NCI-H2029 (cell line): ENCODE measurements around the gene UBE2Q2.
A peak's percentile ranks its signal among the peaks of the same experiment; 100 is the strongest.
"Not testable (repeated sequence)": the region's sequence is repeated elsewhere in the genome, so short reads cannot be mapped to it uniquely, and the experiment has no call there.

ENCODE experiments used
- DNase-seq: peaks from one replicate; lab custom pipeline; 2025; lab: John Stamatoyannopoulos, UW

The UBE2Q2 gene

DNA sequence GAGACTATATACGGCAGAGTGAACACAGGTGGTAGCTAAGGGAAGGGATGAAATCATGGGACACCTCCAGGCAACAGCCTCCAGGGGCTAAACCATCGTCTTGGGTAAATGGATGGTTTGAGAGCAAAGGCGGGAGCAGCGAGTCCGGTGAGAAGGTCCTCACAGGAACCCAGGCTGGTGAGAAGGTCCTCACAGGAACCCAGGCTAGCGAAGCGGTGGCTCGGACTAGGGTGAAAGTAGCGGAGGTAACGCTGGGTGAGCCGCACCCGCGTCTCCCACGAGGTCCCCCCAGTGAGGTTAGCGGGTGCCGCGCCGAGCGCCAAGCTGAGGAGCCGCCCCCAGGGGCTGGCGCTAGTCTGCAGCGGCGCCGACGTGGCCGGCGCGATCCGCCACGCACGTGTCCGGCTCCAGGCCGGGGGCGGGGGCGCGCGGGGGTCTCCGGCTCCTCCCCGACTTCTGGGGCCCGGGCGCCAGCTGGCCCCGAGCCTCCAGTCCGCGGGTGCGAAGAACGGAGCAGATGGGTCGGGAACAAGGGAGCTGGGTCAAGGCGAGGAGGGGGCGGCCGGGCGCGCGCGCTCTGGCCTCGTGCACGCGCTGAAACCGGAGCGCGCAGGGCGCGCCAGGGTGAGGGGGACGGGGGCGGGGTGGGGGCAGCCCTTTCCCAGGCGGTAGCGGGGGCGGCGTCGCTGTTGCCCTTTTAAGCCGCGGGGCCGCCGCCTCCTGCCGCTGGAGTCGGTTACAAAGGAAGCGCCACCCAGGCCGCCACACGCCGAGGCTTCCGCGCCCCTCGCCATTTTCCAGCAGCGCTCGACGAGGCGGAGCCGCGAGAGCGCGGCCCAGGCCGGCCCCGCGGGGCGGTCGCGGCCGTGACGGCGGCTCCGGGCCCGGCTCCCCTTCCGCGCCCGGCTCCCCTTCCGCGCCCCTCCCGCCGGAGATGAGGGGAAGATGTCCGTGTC, at the start of gene UBE2Q2:
TSS of gene UBE2Q2 (plus strand) at position 726 of the 956 bp plus-strand sequence. CDS start at position 946, 220 bp downstream.
- peak; percentile 34 for DNase-seq

DNA sequence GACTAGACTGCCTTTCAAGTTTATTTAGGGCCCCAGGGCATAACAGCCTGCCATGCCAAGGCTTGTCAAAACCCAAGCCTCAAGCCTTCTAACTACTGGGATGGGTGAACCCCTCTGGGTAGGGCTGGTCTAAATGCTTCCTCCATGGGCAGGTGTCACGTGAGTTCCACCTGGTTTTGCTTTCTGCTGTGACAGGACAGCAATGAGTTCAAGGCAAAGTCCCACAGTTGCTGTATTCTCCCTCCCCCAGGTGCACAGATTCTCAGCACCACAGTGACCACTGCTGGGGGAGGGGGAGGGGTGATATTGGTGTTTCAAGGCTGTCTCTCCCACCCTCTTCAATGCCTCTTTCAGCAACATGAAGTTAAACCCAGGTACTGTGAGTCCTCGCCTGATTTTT, 46.9 kb upstream of the UBE2Q2 start:
- DNase-seq, result no peak

DNA sequence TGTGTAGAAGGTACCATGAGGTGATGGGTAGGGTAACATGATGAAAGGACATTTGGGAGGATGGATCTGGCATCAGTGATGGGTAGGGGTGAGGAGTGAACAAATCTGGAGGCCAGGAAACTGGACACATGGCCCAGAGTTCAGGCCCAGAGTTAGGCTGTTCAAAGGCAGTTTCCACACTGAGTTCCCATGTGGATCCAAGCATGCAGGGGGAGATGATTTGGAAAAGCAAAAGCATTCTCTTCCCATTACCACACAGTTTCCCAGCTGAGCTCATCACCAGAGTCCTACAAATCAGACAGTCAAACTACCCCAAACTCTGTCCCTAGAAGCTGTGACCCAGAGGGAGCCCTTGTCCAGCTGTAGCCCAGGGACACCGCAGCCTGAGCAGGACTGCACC, 46.1 kb upstream of the UBE2Q2 start:
- DNase-seq, result not testable (repeated sequence)

DNA sequence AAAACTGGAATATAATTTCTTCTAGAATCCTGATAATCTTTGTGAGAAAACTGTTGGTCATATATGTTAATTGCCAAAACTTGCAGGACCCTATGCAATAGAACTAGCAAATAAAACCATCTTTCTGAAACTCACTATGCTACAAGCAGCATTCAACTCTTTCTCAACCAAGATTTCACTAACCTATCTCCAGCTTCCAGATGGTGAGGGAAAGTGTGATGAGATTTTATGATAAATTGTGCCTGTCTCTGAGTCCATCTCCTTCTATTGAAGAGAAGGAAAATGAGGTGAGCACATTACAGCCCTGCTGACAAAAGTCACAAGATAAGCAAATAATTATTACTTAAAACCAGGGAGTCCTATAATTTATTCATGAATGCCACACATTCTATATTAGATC, 44.1 kb upstream of the UBE2Q2 start:
- no peak for DNase-seq

DNA sequence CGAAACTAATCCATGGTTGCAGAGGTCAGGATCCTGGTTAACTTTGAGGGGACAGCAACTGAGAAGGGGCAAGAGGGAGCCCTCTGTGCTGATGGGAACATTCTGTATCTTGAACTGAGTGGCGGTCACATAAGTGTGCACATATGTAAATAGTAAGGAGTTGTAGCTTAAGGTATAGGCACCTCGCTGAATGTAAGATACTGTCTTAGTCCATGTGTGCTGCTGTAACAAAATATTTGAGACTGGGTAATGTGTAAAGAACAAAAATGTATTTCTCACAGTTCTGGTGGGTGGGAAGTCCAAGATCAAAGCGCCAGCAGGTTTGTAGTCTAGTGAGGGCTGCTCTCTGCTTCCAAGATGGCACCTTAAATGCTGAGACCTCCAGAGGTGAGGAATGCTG, 42.8 kb upstream of the UBE2Q2 start:
- DNase-seq, result not testable (repeated sequence)

DNA sequence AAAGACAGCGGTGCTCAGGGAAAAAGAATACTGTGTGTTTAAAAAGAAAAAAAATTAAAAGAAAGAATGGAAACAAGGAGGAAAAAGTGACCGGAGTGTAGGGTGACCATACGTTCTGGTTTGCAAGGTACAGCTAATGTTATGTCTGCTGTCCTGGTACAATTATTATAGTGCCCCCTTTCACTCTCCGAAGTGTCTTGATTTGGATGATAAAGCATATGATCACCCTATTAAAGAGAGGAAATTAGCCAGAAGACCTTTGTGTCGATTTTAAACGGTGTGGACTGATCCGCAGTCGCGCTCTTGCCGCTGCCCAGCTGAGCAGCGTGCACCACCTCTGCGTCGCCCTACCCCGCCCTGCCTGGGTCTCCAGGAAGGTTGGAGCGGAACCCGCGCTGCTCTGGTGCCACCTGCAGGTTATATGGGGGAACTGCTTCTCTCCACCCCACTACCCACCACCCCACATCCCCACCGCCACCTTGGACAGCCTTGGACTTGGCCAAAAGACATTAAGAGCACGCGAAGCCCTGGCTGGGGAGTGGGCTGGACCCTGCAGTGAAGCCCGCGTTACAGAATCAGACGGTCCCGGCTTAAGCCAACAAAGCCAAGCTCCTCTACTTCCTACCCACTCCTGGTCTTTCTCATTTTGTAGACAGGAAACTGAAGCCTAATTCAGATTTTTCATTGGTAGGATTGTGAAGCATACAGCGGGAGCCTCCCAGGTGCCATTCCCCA, 41.2 kb upstream of the UBE2Q2 start:
- no peak for DNase-seq

DNA sequence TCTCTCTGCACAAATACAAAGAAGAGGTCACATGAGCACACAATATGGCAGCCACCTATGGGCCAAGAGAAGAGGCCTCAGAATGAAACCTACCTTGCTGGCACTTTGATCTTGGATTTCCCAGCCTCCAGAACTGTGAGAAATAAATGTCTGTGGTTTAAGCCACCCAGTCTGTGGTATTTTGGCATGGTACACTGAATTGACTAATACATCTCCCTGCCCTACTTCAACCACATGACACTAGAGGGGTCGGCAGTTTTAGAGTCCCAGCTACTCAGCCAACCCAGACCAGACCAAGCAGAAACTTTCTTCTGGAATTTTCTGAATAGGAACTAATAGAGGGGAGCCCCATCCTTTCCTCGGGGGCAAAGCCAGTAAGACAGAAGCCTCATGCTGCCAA, 35.8 kb upstream of the UBE2Q2 start:
- DNase-seq, result not testable (repeated sequence)

DNA sequence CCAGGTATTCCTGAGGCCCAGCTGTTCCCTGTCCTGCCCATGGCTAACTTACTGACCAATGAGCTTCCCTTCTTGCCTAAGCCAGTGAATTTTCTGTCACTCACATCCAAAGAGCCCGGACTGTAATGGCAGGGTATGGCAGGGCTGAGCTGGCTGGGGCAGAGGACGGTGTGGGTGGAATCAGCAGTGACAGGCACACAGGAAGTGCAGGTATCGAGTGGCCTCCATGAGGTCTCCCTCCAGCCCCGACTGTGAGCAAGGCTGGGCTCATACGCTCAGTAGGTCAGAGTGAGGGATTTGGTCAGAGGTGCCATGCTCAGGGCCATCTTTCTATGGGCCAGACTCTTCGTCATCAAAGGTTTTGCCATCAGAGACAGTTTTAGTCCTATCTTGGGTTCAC, 35.2 kb upstream of the UBE2Q2 start:
- DNase-seq, result not testable (repeated sequence)

DNA sequence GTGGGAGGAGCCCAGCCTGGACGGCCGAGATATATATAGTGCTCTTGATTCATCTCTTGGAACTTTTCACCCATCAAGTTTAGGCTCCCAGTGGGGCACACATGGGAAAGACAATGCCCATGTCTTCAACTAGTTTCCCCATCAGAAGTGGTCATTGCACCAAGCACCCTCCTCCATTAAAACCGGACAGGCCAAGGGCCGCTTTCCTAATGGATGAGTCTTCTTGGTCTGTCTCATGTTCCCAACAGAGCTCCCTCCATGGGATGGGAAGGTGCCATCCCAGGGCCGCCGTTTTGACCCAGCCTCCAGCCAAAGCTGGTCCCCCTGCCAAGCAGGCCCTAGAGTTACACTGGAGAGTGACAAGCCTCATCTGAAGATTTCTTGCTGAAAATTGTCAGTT, 34.7 kb upstream of the UBE2Q2 start:
- DNase-seq, result no peak

DNA sequence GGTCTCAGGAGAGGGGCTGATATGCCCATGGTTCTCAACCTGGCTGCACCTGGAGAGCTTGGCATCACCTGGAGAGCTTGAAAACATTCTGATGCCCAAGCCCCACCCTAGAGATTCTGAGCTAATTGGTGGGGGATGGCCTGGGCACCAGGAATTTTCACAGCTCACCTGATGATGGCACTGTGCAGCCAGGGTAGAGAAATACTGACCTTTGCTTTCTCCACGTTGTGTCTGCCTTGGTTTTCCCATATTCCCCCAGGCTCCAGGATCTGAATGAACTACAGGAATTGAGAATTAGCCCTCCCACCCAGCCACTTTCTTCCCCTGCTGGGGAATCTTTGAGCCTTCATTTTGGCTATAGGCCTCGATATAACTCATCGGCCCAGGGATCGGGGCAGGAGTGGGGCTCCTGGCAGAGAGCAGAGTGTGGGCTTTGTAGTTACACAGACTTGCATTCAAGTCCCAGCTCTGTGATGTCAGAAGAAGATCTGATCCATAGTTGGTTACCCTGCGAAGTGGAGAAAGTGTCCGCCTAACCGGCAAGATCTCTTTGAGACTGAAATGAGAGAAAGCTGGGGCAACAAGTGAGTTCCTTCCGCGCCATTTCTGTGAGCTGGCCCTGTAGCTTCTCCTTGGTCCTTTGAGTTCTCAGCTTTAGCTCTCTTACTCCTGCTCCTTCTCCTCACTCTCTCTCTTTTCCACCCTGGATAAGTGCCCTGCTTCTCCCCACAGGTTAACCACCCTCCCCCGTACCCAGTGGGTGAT, 33.1 kb upstream of the UBE2Q2 start:
- peak; percentile 36 for DNase-seq

DNA sequence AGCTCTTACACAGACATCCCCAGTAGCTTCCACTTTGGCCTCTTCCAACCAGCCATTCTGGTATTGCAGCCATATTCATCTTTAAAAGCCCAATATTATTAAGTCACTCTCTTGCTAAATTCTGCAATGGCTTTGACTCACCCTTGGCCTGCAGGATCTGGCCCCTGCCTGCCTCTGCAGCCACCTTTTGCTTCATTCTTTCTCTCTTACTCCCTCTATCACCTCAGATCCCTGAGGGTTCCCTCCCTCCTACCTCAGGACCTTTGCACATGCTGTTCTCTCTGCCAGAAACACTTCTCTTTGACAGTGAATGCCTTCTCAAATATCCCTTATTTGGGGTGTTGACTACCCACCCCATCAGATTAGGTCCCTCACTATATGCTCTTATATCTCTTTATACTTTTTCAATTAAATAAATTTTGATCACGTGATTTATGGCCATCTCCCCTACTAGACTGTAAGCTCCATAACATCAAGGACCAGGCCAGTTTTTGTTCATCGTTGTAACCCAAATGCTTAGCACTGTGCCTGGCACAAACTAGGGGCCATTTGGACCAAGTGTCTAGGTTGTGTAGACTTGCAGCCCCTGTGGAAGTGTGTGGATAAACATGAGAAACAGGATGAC, 32.3 kb upstream of the UBE2Q2 start:
- DNase-seq, result no peak

DNA sequence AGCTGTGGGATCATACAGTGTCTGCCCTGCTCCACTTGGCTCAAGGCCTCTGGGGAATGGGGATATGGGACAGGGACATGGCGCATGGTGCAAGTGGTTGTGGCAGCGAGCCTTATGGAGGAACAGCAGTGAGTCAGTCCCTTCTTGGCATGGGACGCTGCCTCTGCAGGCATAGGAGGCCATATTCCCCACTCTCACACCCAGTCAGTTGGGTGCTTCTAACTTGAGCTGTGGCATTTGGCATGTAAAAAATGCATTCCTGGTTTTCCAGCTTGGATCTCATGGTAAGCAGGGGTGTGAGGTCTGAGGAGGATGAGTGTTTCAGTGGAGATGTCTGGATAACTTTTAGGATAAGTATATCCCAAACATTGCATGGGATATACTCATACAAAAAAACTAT, 31.6 kb upstream of the UBE2Q2 start:
- DNase-seq, result no peak

DNA sequence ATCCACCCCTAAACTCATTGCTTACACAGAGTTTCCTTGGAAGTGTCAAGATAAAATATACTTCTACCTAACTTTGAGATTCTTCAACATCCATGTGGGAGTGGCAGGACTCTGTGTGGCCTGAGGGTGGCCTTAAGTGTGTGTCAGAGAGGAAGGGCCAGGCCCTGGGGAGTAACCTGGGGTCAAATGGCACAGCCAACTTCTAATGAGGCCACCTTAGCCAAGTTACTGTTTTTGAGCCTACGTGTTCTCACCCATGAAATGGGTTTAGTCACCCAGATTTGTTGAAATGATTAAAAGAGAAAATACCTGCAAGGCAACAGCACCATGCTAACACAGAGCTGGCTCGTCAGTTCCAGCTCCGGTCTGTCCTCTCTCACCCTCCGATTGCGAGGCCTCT, 28.5 kb upstream of the UBE2Q2 start:
- DNase-seq, result no peak

DNA sequence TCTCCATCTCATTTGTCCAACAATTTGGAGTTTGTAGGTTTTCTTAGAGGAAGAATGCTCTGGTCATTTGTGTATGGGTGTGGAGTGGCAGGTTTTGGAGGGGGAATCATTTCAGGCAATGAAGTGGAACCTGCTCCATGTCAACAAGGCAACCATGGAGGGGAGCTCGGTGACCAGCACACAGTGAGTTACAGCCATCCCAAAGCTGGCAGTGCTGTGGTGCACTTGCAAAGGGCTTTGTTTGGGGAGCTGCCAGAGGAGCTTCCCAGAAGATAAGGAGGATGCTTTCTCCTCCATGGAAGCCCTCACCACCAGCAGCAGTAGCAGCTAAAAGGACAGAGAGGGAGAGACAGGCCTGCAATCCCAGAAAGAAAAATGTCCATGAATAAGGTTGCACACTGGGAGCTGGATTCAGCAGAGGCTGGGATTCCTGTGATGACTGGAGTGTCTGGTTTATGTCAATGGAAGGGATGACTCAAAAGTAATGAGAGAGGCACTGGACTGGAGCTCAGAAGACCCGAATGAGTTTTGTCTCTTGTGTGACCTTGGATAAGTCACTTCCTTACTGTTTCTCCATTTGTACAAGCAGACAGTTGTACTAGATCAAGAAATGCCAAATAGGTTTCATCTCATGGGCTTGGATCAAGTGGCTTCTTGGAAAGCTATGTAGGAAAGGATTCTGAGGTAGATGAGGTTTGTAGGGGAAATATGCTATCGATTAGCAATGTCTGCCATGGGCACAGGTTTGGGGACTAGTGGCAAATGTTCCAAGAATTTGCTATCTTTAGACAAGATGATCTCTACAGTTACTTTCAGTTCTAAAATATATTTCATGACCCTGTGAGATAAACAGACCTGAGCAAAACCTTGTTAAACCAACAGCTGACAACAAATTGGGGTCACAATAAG, 27.2 kb upstream of the UBE2Q2 start:
- no peak for DNase-seq

DNA sequence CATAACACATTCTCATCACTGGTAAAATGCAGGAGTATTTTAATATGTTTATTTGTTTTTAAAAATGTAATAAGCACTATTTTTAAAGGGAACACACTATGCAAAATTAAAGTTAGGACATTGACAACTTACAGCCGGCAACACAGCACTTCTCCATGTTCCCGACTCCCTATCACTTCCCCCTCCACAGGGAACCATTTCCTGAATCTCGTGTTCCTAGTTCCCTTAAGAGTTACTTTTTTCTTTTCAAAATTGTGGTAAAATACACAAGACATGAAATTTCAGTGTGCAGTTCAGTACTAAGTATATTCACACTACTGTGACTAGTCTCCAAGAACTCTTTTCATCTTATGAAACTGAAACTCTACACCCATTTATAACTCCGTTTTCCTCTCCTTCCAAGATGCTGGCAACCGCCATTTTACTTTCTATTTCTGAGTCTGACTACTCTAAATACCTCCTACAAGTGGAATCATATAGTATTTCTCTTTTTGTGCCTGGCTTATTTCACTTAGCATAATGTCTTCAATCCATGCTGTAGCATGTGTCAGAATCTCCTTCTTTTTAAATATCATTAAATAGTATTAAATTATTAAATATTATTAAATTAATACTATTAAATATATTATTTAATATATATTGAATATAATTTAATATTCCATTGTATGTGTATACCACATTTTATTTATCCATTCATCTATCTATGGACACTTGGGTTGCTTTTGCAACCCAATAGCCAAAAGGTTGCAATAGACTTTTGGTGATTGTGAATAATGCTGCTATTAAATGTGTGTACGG, 25.9 kb upstream of the UBE2Q2 start:
- no peak for DNase-seq

DNA sequence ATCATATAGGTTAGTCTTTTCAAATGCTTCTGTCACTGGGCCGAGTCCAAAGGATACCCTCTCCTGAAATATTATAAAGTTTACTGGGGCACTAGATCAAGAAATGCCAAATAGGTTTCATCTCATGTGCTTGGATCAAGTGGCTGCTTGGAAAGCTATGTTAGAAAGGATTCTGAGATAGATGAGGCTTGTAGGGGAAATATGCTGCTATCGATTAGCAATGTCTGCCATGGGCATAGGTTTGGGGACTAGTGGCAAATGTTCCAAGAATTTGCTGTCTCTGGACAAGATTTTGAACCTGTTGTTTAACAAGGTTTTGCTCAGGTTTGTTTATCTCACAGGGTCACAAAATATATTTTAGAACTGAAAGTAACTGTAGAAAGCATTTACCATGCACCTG, 23.0 kb upstream of the UBE2Q2 start:
- no peak for DNase-seq

DNA sequence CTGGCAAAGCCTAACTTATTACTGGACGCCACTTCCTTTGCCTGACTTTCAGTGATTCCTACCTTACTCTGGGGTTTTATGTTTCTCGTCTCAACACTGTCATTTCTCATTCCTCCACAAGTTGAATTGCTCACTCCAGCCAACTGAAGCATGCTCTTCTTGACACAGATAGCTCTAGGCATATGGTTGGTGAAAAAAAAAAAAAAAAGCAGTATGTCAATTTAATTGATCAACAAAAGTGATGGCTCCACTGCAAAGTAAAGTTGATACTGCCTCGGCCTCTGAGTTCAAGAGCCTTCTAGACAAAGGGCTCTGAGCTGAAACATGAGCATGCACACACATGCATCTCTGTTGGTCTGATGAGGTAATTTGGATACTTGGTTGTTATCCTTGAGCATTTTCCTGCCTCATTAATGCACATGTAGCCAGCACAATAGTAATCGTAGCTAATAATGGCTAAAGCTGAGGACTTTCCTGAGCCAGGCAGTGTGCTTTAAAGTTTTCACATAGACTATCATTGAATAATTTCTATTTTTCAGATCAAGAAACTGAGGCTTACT, 21.4 kb upstream of the UBE2Q2 start:
- no peak for DNase-seq

DNA sequence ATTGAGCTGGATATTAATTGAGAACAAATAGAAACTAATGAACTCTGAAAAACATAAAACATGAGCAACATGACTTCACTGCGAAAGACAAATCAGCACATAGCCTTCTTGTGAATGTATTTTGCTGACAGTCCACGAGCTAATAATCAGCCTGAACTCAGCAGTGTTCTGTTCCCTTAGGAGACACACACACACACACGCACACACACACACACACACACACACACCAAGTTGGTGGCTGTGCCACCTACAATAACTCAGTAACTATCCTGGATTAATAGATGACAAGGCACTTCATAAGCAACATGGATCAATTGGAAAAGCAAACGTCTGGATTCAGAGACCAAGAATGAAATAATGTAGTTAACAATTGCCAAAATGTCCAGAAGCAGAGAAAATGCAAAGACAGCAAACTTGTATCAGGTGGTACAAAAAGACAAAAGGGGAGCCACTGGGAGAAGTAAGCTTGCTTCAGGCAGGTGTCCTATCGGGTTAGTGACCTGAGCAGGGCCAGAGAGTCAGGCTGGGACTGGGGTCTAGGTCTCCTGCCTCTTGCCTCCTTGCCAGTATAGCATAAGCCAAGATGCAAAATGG, 20.5 kb upstream of the UBE2Q2 start:
- DNase-seq, result no peak
